H1 (cell line): ENCODE results near the gene AGPAT3.

ENCODE experiments used
- EGR1 ChIP-seq: IDR thresholded peaks from 2 replicates; pipeline ENCODE4 v1.6.1; 2011; ENCODE audit warnings: low read depth, low read length, borderline replicate concordance
- POLR2A ChIP-seq, 2 experiments: IDR thresholded peaks; 1 replicate in 1 of 2; 2 replicates in 1 of 2; pipeline ENCODE4 v1.6.1; 2011; ENCODE audit warnings: low read depth in 2 of 2, low read length in 2 of 2, mild to moderate bottlenecking in 2 of 2; ENCODE audit errors: control extremely low read depth in 1 of 2
- SAP30 ChIP-seq: fragments of 300-600 bp; sonication (generic); IDR thresholded peaks from 2 replicates; pipeline ENCODE4 v1.7.1; 2012; ENCODE audit warnings: low read length, moderate library complexity, mild to moderate bottlenecking, inconsistent platforms; ENCODE audit not compliant: insufficient read depth, insufficient replicate concordance
- SP1 ChIP-seq: IDR thresholded peaks from 2 replicates; pipeline ENCODE4 v1.6.1; 2011; ENCODE audit warnings: low read depth, low read length
- TF ChIP-seq, protein P1 (sequence below), 3 experiments: IDR thresholded peaks; 1 replicate in 2 of 3; 2 replicates in 1 of 3; pipeline versions ENCODE4 v1.5.1 to v1.6.1; 2011; ENCODE audit warnings: low read length in 3 of 3, mild to moderate bottlenecking in 3 of 3, inconsistent platforms in 2 of 3, low read depth in 1 of 3, moderate library complexity in 1 of 3; ENCODE audit not compliant: insufficient read depth in 1 of 3; ENCODE audit errors: control extremely low read depth in 1 of 3

DNA sequence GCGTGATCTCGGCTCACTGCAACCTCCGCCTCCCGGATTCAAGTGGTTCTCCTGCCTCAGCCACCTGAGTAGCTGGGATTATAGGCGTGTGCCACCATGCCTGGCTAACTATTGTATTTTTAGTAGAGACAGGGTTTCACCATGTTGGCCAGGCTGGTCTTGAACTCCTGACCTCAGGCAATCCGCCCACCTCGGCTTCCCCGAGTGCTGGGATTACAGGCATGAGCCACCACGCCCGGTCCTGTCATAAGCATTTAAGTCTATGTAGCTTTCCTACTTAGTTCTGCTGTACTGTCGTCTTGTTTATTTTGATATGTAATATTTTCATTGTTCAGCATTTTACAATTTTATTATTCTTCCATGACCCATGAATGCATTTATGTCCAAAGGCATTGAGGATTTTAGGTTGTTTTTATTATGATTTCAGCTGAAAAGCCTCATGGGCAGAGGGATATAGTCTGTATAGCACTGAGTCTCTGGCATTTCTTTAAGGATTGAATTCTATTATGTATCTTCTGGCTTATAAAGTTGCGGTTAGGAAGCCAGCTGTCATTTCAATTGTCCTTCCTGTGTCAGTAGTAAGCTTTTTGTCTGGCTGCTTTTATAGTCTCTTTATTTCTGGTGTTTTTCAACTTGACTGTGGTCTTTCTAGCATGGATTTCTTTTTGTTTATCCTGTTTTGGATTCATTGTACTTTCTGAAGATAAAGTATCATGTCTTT, 9.2 kb downstream of the AGPAT3 start:
- TF ChIP-seq SAP30 (no peak), SP1 (no peak), EGR1 (no peak), POLR2A (IDR thresholded peaks at IDR 0.05; ENCODE audit: control extremely low read depth in 1 of 2, low read depth in 2 of 2, low read length in 2 of 2) (no peak)
- TF ChIP-seq, protein P1, sequence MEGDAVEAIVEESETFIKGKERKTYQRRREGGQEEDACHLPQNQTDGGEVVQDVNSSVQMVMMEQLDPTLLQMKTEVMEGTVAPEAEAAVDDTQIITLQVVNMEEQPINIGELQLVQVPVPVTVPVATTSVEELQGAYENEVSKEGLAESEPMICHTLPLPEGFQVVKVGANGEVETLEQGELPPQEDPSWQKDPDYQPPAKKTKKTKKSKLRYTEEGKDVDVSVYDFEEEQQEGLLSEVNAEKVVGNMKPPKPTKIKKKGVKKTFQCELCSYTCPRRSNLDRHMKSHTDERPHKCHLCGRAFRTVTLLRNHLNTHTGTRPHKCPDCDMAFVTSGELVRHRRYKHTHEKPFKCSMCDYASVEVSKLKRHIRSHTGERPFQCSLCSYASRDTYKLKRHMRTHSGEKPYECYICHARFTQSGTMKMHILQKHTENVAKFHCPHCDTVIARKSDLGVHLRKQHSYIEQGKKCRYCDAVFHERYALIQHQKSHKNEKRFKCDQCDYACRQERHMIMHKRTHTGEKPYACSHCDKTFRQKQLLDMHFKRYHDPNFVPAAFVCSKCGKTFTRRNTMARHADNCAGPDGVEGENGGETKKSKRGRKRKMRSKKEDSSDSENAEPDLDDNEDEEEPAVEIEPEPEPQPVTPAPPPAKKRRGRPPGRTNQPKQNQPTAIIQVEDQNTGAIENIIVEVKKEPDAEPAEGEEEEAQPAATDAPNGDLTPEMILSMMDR (IDR thresholded peaks at IDR 0.05; ENCODE audit: control extremely low read depth in 1 of 3, insufficient read depth in 1 of 3, low read depth in 1 of 3, low read length in 3 of 3): no peak
